K562 (cell line): ENCODE data around the gene NYAP1. TPM values are rescaled to one million over a fixed set of nuclear protein-coding genes. Genes with fewer than 3 reads are reported as not detected.

Experiments
- C11orf30 ChIP-seq: fragments of 450-650 bp; IDR thresholded peaks from 2 replicates; pipeline ENCODE4 v1.6.1; 2016; ENCODE audit warnings: low read depth, mild to moderate bottlenecking
- E2F5 ChIP-seq: sonication (generic); formaldehyde crosslinking; IDR thresholded peaks from 2 replicates; pipeline ENCODE4 v1.8.0; 2022; ENCODE audit warnings: mild to moderate bottlenecking, missing genetic modification reagents
- FOXP1 ChIP-seq: sonication (generic); formaldehyde crosslinking; IDR thresholded peaks from 2 replicates; pipeline ENCODE4 v1.8.0; 2022; ENCODE audit warnings: mild to moderate bottlenecking, missing genetic modification reagents
- HDGF ChIP-seq: fragments of 450-650 bp; IDR thresholded peaks from 2 replicates; pipeline ENCODE4 v1.6.1; 2016
- HNRNPLL ChIP-seq: fragments of 200-400 bp; formaldehyde crosslinking; IDR thresholded peaks from 2 replicates; pipeline ENCODE4 v1.6.1; 2017; ENCODE audit warnings: low read length, low read depth, mild to moderate bottlenecking; ENCODE audit not compliant: poor library complexity, severe bottlenecking
- MIER1 ChIP-seq: fragments of 450-650 bp; IDR thresholded peaks from 2 replicates; pipeline ENCODE4 v1.6.1; 2016; ENCODE audit warnings: antibody characterized with exemption, mild to moderate bottlenecking, low read depth
- MTA2 ChIP-seq: fragments of 450-650 bp; IDR thresholded peaks from 2 replicates; pipeline ENCODE4 v1.6.1; 2016; ENCODE audit warnings: low read depth
- RFX7 ChIP-seq: fragments of 250-450 bp; sonication (Bioruptor Pico); IDR thresholded peaks from 2 replicates; pipeline ENCODE4 v1.5.1; 2021; ENCODE audit warnings: mild to moderate bottlenecking
- SP2 ChIP-seq: IDR thresholded peaks from 2 replicates; pipeline ENCODE4 v1.6.1; 2011; ENCODE audit warnings: mild to moderate bottlenecking, low read depth, low read length, moderate library complexity; ENCODE audit not compliant: poor library complexity, severe bottlenecking; ENCODE audit errors: extremely low read depth
- ZBTB40 ChIP-seq, 2 experiments: fragments of 450-650 bp in 1 of 2; sonication (generic) in 1 of 2; formaldehyde crosslinking in 1 of 2; IDR thresholded peaks; 2 replicates each; pipeline versions ENCODE4 v1.7.1 to v1.9.0; 2016 to 2022; ENCODE audit warnings: inconsistent platforms in 1 of 2, mild to moderate bottlenecking in 1 of 2, missing genetic modification reagents in 1 of 2
- ZBTB49 ChIP-seq: sonication (generic); formaldehyde crosslinking; IDR thresholded peaks from 2 replicates; pipeline ENCODE4 v1.8.0; 2022; ENCODE audit warnings: missing genetic modification reagents, mild to moderate bottlenecking, borderline replicate concordance
- ZC3H4 ChIP-seq: sonication (generic); formaldehyde crosslinking; IDR thresholded peaks from 2 replicates; pipeline ENCODE4 v1.9.0; 2021; ENCODE audit warnings: missing genetic modification reagents, borderline replicate concordance
- ZNF699 ChIP-seq: fragments of 250-450 bp; sonication (Bioruptor Pico); IDR thresholded peaks from 2 replicates; pipeline ENCODE4 v1.8.0; 2021; ENCODE audit warnings: mild to moderate bottlenecking, moderate library complexity; ENCODE audit not compliant: insufficient replicate concordance
- ZNF717 ChIP-seq: fragments of 250-450 bp; sonication (Bioruptor Pico); IDR thresholded peaks from 2 replicates; pipeline ENCODE4 v1.5.0; 2021
- polyA plus RNA-seq, 8 experiments: library from polyadenylated mRNA; depleted of rRNA in 4 of 8; stranded (reverse) in 5 of 8; unstranded in 3 of 8; fragments of >200 nt; fragmentation: Nextera tagmentation in 2 of 8; fragmentation: Illumina TruSeq in 1 of 8; extraction: Ambion mirVana in 2 of 8; extraction: Trizol in 1 of 8; gene quantifications; 2 replicates each; pipeline versions ENCODE4 v1.2.1 to v1.2.3, GENCODE V29; 2011 to 2014; ENCODE audit warnings: inconsistent platforms in 1 of 8, missing spikeins in 1 of 8
- total RNA-seq, 7 experiments: library from RNA; depleted of rRNA in 6 of 7; stranded (reverse); fragments of >200 nt in 6 of 7; fragmentation: Illumina TruSeq in 2 of 7; extraction: Trizol in 2 of 7; gene quantifications; 2 replicates each; pipeline versions ENCODE4 v1.2.1 to v1.2.3, GENCODE V29; 2011 to 2021; ENCODE audit warnings: low replicate concordance in 1 of 7
- TF ChIP-seq, protein P1 (sequence below): fragments of 250-450 bp; sonication (Bioruptor Pico); IDR thresholded peaks from 2 replicates; pipeline ENCODE4 v1.8.0; 2022; ENCODE audit warnings: moderate library complexity, mild to moderate bottlenecking, inconsistent platforms

The NYAP1 gene
- total and polyA plus RNA-seq, 9 of the 15 experiments (the other 6 are each of a cell fraction or from before 2014, with no cell fraction given): 0.11 to 0.88 (median 0.22) TPM; not detected in 2

DNA sequence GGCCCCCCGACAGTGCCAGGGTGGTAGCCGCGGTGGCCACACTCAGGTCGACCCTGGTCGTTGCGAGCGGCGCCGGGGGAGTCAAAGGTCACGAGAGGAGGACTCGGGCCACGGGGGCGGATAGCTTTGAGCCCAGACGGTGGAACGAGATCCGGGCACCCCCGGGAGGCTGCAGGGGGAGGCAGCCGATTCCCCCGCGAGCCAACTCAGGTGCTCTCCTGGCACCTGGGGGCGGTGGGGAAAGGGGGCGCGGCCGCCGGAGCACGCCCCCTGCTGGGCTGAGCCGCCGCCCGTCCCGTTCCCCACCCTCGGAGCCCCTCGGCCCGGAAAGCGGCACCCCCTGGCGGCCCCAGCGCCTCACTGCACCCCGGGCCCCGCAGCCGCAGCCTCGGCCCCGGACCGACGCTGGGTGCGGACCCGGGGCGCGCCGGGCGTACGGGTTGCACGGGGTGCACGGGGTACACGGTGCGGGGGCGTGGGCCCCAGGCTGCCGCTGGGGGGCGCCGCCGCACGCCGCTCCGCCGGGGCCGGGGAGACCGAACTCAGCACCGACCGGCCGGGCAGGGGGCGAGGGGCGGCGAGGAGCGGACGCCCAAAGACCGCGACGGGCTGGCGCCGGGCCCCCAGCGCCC, 521 bp upstream of the NYAP1 start (continued):
- 0 out of 2 replicates have a peak, but pooled peaks have one; percentile 45 for TF ChIP-seq ZBTB40 (IDR thresholded peaks at IDR 0.05)
- no peak for TF ChIP-seq ZBTB40 (CRISPR knock-in tag; IDR thresholded peaks at IDR 0.05)
- no peak for TF ChIP-seq ZNF717
- no peak for TF ChIP-seq HDGF
- TF ChIP-seq RFX7 (CRISPR knock-in tag): no peak
- no peak for TF ChIP-seq FOXP1 (CRISPR knock-in tag)
- no peak for TF ChIP-seq ZBTB49
- TF ChIP-seq, protein P1, sequence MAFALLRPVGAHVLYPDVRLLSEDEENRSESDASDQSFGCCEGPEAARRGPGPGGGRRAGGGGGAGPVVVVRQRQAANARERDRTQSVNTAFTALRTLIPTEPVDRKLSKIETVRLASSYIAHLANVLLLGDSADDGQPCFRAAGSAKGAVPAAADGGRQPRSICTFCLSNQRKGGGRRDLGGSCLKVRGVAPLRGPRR (CRISPR knock-in tag): no peak
- TF ChIP-seq SP2: no peak
- no peak for TF ChIP-seq C11orf30
- TF ChIP-seq E2F5: no peak
- TF ChIP-seq MIER1: no peak
- TF ChIP-seq HNRNPLL: peak; percentile 96
- peak; percentile 47; the same call in 1 of the 2 replicates for TF ChIP-seq MTA2
- no peak for TF ChIP-seq ZNF699
- TF ChIP-seq ZC3H4: no peak
